HG03060 (cell line): ENCODE data around the gene ZFR2.
"Not testable (repeated sequence)": the region's sequence is repeated elsewhere in the genome, so short reads cannot be mapped to it uniquely, and the experiment has no call there.

Source experiments
- ATAC-seq: cut with Tn5 transposase; IDR thresholded peaks from one replicate; pipeline ENCODE4 v1.9.1; 2021; ENCODE audit warnings: low read depth, moderate number of reproducible peaks; ENCODE audit not compliant: unreplicated experiment

ZFR2 gene

DNA sequence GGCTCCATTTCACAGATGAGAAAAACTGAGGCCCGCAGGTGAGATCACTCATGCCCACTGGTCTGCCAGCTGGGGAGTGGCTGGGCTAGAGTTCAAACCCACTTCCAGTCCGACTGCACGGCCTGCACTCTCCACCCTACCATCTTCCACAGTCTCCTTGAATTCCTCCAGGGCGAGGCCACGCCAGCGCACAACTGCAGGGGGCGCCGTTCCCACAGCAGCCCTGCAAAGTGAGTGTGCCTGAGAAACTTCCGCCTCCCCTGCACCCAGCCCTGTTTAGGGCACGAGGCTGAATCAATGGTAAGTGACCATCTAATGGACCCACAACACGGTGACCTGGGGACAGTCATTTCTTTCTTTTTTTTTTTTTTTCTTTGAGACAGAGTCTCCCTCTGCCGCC lies 10.8 kb upstream of the ZFR2 start:
- no peak for ATAC-seq

GRCh38 chr19:3874695-3875094 lies 5.9 kb upstream of the ZFR2 start:
- not testable (repeated sequence) for ATAC-seq

GRCh38 chr19:3873151-3873550 lies 4.3 kb upstream of the ZFR2 start:
- ATAC-seq, result no peak

- no peak for ATAC-seq
Measured at GRCh38 chr19:3867971-3868769, 668 bp downstream of the ZFR2 start.

DNA sequence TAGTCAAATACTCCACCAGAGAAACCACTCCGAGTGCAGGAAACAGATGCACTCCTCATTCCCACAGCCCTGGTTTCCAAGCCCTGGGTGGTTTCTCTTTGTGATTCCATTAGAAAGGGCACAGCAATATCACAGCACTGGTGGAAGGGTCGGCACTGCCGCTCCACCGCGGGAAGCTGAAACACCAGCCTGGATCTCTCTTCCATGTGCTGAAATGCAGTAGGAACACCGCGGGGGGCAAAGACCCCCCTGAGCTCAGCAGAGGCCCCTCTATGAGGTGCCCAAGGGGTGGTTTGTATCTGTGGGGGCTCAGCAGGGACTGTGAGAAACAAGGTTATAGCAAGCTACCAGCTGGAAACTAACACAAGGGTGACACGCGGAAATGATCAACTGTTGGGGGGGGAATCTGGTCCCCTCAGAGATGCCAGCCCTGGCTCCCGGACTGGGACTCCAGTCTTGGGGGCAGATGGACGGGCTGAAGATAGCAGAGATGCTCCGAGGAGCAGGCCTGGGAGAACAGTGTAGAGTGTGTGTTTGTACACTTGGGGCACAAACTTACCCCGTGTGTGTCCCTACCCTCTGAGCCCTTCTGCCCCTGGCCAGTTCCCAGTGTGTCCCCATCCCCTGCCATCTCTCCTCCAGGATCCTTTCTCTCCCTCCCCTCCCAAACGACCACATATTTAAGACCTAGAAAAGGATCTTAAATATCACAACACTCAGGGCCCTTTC lies 1.8 kb downstream of the ZFR2 start:
- no peak for ATAC-seq

DNA sequence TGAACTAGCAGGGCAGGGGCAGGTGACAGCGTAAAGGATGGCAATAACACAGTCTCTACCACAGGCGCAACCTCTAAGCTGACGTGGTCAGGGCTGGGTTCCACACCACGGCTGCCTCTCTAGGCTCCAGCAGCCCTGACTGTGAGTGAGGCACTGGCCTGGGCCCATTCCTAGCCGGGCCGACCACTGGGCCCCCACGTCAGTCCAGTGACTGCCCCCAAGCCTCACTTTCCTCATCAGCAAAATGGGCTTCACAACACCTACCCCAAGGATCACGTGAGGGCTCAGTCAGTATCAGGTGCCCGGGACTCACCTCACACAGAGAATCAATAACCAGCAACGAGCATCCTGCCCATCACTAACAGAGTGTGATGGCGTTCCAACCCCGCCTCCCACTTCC lies 5.2 kb downstream of the ZFR2 start:
- ATAC-seq, result no peak

DNA sequence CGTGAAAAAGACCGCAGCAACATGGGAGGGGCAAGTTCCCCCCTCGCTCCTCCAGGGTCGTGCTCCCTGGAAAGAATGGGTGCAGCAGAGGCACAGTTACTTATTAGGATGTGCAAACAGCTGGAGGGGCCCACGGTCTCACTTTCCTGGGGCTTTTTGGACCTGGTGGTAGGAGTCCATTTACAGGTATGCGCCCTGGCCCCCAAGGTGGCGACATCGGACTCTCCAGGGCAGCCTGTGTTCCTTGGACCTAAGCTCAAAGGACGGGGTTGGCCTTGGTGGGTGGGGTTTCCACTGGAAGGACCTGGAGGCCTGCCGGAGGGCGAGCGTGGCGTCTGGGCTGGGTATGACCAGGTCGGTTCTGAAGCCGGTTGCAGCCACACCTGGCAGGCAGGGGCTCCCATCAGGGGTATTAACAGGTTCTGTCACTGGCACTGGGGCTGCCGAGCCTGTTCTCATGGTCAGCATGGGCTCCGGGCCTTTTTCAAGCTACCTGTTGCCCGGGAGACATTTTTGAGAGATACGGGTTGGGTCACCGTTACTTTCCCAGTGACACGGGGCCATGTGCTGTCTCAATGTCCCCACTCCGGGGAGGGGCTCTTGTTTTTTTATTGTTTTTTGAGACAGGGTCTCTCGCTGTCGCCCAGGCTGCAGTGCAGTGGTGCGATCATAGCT lies 5.9 kb downstream of the ZFR2 start:
- no peak for ATAC-seq

- no peak for ATAC-seq
Measured at GRCh38 chr19:3860499-3860898, 8.3 kb downstream of the ZFR2 start.

DNA sequence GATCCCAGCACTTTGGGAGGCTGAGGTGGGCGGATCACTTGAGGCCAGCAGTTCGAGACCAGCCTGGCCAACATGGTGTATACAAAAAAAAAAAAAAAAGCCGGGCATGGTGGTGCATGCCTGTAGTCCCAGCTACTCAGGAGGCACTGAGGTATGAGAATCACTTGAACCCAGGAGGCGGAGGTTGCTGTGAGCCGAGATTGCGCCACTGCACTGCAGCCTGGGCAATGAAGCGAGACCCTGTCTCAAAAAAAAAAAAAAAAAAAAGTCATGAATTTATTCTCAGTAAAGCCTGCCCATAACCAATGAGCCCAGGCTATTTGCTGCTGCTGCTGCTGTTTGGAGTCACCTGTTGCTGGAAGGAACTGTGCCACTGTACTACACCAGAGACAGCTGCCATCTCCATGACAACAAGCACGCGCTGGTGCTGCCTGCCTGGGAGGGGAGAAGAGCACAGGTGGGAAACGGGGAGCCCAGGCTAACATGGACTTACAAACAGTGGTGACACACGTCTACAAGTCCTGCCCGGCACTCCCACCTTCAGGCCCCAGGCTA lies 11.3 kb downstream of the ZFR2 start:
- ATAC-seq, result no peak

DNA sequence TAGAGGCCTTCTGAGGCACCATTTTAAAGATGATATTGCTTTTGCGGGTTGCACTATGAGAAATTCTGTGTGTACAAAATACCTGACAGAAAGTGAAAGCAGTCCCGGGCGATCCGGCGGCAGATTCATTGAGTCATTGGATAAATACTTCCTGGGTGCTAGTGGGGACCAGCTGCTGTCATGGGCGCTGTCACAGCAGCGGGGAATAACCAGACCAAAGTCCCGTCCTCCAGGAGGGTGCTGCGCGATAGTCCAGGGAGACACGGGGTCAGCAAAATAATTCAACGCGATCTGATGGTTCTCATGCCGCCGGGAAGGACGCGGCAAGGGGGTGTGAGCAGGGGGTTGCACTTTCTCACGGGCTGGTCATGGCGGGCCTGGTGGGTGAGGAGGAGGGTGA lies 13.5 kb downstream of the ZFR2 start:
- ATAC-seq, result no peak

GRCh38 chr19:3852614-3853254 lies 16.1 kb downstream of the ZFR2 start:
- no peak for ATAC-seq

- no peak for ATAC-seq
Measured at GRCh38 chr19:3852177-3852511, 16.7 kb downstream of the ZFR2 start.

DNA sequence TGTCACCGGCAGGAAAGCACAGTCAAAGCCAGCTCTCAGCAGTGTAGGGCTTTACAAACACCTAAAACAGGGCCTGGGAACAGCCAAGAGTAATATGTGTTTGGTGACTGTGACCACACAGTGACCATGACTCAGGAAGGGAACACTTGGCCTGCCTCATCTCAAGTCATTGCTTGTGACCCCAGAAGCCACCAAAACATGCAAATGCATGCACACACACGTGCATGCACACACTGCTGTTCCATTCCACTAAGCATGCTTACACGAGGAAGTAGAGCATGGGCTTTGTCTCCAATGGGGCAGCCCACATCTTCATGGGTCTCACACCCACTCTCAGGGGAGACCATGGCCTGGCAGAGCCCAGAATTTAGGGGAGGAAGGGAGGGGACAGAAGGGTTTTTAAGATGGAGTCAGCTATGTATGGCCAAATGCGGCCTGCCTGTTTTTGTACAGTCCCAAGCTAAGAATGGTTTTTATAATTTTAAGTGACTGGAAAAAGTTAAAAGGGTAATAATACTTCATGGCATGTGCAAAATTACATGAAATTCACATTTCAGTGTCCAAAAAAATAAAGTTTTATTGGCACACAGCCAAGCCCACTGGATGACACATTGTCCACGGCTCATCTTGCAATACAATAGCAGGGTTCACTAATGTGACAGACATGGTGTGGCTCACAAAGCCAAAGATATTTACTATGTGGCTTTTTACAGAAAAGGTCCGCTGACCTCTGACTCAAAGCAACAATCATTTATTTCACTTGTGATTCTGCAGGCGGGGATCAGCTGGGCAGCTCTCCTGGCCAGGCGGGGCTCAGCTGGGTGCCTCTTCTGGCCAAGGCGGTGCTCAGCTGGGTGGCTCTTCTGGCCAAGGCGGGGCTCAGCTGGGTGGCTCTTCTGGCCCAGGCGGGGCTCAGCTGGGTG lies 17.3 kb downstream of the ZFR2 start:
- no peak for ATAC-seq

GRCh38 chr19:3850320-3850972 lies 18.4 kb downstream of the ZFR2 start:
- ATAC-seq, result no peak

GRCh38 chr19:3849787-3850186 lies 19.1 kb downstream of the ZFR2 start:
- ATAC-seq, result no peak

DNA sequence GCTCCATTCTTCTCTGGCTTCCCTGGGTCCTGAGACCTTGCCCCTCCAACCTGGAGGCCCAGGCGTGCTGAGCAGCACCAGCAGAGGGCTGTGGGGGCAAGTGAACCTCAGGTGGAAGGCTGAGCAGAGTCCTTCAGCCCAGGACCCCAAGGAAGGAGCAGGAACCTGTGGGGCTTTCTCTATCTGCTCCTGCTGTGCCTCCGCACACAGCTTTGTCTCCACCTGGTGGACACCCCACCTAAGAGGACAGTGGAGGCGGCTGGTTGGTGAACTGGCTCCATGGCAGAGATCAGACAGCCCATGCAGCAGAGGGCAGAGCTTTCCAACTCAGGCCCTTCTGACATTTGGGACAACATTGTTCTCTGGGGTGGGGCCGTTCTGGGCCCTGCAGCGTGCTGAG lies 19.7 kb downstream of the ZFR2 start:
- ATAC-seq, result no peak

DNA sequence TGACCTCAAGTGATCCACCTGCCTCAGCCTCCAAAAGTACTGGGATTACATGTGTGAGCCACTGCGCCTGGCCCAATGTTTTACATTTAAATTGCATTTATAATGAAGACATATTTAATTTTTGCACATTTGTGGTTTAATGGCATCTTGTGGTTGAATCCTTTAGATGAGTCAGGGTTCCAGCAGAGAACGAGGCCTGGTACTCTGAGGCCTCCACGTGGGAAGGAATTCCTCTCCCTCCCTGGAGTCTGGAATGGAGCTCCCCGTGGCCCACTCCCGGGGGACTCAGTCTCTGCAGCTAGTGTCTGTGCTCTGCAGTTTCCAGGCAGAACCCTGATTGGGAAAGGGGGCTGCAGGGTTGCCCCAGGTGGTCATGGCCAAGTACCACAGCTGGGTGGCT lies 24.2 kb downstream of the ZFR2 start:
- ATAC-seq, result no peak

DNA sequence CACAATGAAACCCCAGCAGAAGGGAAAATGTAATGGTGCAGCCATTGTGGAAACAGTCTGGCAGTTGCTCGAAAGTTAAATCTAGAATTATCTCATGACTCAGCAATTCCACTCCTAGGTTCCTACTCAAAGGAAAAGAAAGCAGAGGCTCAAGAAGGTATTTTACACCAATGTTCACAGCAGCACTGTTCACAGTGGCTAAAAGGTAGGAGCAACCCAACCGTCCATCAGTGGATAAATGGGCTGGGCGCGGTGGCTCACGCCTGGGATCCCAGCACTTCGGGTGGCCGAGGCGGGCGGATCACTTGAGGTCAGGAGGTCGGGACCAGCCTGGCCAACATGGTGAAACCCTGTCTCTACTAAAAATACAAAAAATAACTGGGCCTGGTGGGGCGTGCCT lies 25.9 kb downstream of the ZFR2 start:
- ATAC-seq, result no peak

DNA sequence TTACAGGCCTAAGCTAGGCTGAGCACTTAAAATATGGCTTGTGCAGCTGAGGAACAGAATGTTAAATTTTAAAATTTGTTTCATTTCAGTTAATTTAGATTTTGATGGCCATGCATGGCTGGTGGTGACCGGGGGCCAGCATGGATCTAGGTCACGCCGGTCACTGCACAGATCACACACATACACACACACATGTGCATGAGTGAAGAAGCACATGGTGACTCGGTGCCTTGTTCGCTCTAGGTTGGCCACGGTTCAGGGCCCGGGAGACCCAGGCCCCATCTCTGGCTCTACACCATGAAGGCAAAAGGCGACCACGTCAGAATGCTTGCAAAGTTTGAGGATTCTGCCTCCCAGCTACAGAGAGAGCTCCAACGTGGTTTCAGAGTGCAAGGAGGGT lies 28.0 kb downstream of the ZFR2 start:
- no peak for ATAC-seq
